Activated effector memory CD4-positive, alpha-beta T cell treated with anti-CD3 and anti-CD28 coated beads, Interleukin-2, amount 50 U/mL, for 16 hours (primary cell): ENCODE data around the gene PTPN9.
"Not testable (repeated sequence)": the region's sequence is repeated elsewhere in the genome, so short reads cannot be mapped to it uniquely, and the experiment has no call there.

Experiments used
- DNase-seq: peaks from one replicate; pipeline ENCODE4 v3.0.0-alpha.2; 2020

Gene PTPN9

GRCh38 chr15:75582943-75583342, 3.8 kb upstream of the PTPN9 start:
- DNase-seq: not testable (repeated sequence)

GRCh38 chr15:75578173-75578947, 755 bp downstream of the PTPN9 start:
- peak; percentile 77 for DNase-seq

GRCh38 chr15:75577401-75578172, 1.5 kb downstream of the PTPN9 start:
- DNase-seq: no peak

- DNase-seq: no peak
Measured at GRCh38 chr15:75573648-75574384, 5.3 kb downstream of the PTPN9 start.

GRCh38 chr15:75570126-75570845, 8.8 kb downstream of the PTPN9 start:
- no peak for DNase-seq

- no peak for DNase-seq
Measured at GRCh38 chr15:75565062-75565970, 13.8 kb downstream of the PTPN9 start.

- DNase-seq: no peak
Measured at GRCh38 chr15:75561888-75562287, 17.2 kb downstream of the PTPN9 start.

- not testable (repeated sequence) for DNase-seq
Measured at GRCh38 chr15:75559360-75559759, 19.8 kb downstream of the PTPN9 start.

GRCh38 chr15:75558955-75559354, 20.2 kb downstream of the PTPN9 start:
- DNase-seq: not testable (repeated sequence)

GRCh38 chr15:75554717-75555116, 24.4 kb downstream of the PTPN9 start:
- DNase-seq: no peak

- no peak for DNase-seq
Measured at GRCh38 chr15:75553659-75554058, 25.5 kb downstream of the PTPN9 start.

GRCh38 chr15:75551091-75551490, 28.0 kb downstream of the PTPN9 start:
- DNase-seq: no peak

GRCh38 chr15:75545064-75545463, 34.1 kb downstream of the PTPN9 start:
- DNase-seq: no peak

GRCh38 chr15:75544359-75544758, 34.8 kb downstream of the PTPN9 start:
- DNase-seq: no peak

GRCh38 chr15:75542949-75543545, 36.1 kb downstream of the PTPN9 start:
- DNase-seq: not testable (repeated sequence)

GRCh38 chr15:75542386-75542797, 36.7 kb downstream of the PTPN9 start:
- DNase-seq: no peak

GRCh38 chr15:75538376-75538775, 40.7 kb downstream of the PTPN9 start:
- no peak for DNase-seq

GRCh38 chr15:75533945-75534344, 45.2 kb downstream of the PTPN9 start:
- DNase-seq: no peak

GRCh38 chr15:75532413-75533250, 46.5 kb downstream of the PTPN9 start:
- no peak for DNase-seq

- no peak for DNase-seq
Measured at GRCh38 chr15:75531041-75531450, 48.1 kb downstream of the PTPN9 start.
